HEK293T (cell line): ENCODE data around the gene POU3F1.

Experiments
- CTCF ChIA-PET: fragments of 350-600 bp; formaldehyde crosslinking; extraction: SDS; loops from one replicate; lab custom pipeline; 2021; ENCODE audit warnings: antibody characterized with exemption, inconsistent platforms; lab: Yijun Ruan, JAX
- POLR2A ChIA-PET: fragments of 350-600 bp; formaldehyde crosslinking; extraction: SDS; loops from one replicate; lab custom pipeline; 2020; ENCODE audit warnings: antibody characterized with exemption, inconsistent platforms; lab: Yijun Ruan, JAX
- DNase-seq: peaks from one replicate; pipeline ENCODE4 v3.0.0; 2012; ENCODE audit warnings: mixed read lengths; ENCODE audit errors: extremely low spot score
- ARNT ChIP-seq: fragments of 450-650 bp; IDR thresholded peaks from 2 replicates; pipeline ENCODE4 v1.6.1; 2017; ENCODE audit warnings: mild to moderate bottlenecking
- BHLHE40 ChIP-seq: fragments of 450-650 bp; IDR thresholded peaks from 2 replicates; pipeline ENCODE4 v1.6.1; 2016; ENCODE audit warnings: mild to moderate bottlenecking, moderate library complexity, borderline replicate concordance
- CTBP1 ChIP-seq: fragments of 450-650 bp; IDR thresholded peaks from 2 replicates; pipeline ENCODE4 v1.6.1; 2016; ENCODE audit warnings: borderline replicate concordance
- ELF4 ChIP-seq: fragments of 450-650 bp; IDR thresholded peaks from 2 replicates; pipeline ENCODE4 v1.6.1; 2017; ENCODE audit warnings: antibody characterized with exemption
- FOXA1 ChIP-seq: fragments of 450-650 bp; IDR thresholded peaks from 2 replicates; pipeline ENCODE4 v1.6.1; 2016; ENCODE audit warnings: mild to moderate bottlenecking
- FOXK2 ChIP-seq: fragments of 450-650 bp; IDR thresholded peaks from 2 replicates; pipeline ENCODE4 v1.6.1; 2016; ENCODE audit warnings: mild to moderate bottlenecking
- FOXM1 ChIP-seq: fragments of 450-650 bp; IDR thresholded peaks from 2 replicates; pipeline ENCODE4 v1.6.1; 2017; ENCODE audit warnings: mild to moderate bottlenecking, borderline replicate concordance
- HDGF ChIP-seq: fragments of 450-650 bp; IDR thresholded peaks from 2 replicates; pipeline ENCODE4 v1.6.1; 2017; ENCODE audit warnings: antibody characterized with exemption, borderline replicate concordance
- L3MBTL2 ChIP-seq: fragments of 450-650 bp; conservative IDR thresholded peaks from 2 replicates; pipeline ENCODE4 v1.6.1; 2016; ENCODE audit warnings: mild to moderate bottlenecking
- LEF1 ChIP-seq: fragments of 450-650 bp; IDR thresholded peaks from 2 replicates; pipeline ENCODE4 v1.6.1; 2017; ENCODE audit warnings: mild to moderate bottlenecking, borderline replicate concordance
- NFRKB ChIP-seq: fragments of 450-650 bp; IDR thresholded peaks from 2 replicates; pipeline ENCODE4 v1.6.1; 2016; ENCODE audit warnings: mild to moderate bottlenecking, moderate library complexity
- SP1 ChIP-seq: fragments of 450-650 bp; IDR thresholded peaks from 2 replicates; pipeline ENCODE4 v1.6.1; 2017
- SUZ12 ChIP-seq: fragments of 450-650 bp; IDR thresholded peaks from 2 replicates; pipeline ENCODE4 v1.6.1; 2016; ENCODE audit warnings: mild to moderate bottlenecking
- TARDBP ChIP-seq: fragments of 450-650 bp; IDR thresholded peaks from 2 replicates; pipeline ENCODE4 v1.6.1; 2016
- ZNF384 ChIP-seq: fragments of 450-650 bp; IDR thresholded peaks from 2 replicates; pipeline ENCODE4 v1.6.1; 2016
- TF ChIP-seq, protein P1 (sequence below): fragments of 450-650 bp; IDR thresholded peaks from 2 replicates; pipeline ENCODE4 v1.6.1; 2016

POU3F1 gene

GRCh38 chr1:38031513-38031866, 15.1 kb downstream of the POU3F1 start:
- TF ChIP-seq SUZ12 (no peak), ZNF384 (no peak), HDGF (no peak)
- ChIA-PET CTCF (no interaction called here), POLR2A (no interaction called here)
- DNase-seq = no peak

DNA sequence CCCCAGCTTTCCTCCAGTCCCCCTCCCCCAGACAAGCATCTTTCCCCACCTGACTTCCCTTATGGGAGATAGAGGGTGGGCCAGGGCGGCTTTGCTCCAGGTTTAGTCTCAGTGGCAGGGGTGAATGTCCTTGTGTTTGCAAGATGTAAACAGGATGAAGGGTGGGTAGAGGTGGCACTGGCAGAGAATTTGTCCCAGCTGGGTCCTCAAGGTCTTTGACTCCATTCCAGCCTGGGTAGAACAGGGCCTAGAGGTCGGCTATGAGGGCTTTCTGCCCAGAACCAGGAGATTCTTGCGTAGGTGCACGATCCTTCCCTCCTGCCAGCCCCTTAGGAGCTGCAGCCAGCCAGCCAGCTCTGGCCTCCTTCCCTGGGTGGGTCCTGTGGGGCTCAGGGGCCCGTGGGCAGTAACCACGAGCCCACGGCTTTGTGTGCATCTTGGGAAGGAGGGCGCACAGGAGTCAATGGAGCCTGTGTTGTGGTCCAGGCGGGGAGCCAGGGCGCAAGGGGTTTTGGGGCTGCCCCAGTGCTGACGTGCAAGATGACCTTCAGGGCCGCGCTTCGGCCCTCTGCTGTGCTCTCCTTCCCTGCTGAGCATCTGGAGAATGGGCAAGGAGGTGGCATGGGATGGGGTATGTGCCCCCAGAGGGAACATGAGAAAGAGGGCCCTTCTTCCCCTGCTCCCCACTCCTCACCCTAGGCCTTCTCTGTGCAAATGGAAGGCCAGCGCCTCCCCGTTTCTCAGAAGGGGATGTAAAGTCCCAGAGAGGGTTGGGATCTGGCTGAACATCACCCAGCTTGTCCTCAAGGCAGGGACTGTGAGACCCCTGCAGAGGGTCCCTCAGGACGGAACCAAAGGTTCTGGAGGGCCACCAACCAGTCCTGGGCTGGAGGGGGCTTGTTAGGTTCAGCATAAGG, 15.7 kb downstream of the POU3F1 start:
- CTCF ChIA-PET = interaction anchor here (0.7 to 1.2 kb wide), 2 partner anchors 12 to 41 kb away, joined by 6 read pairs; no protein-coding TSS in a partner anchor
- POLR2A ChIA-PET = interaction anchor here (1.9 kb wide), 1 partner anchor 16 kb away, joined by 7 read pairs; the partner anchor contains the start of gene POU3F1
- no peak for DNase-seq
- TF ChIP-seq L3MBTL2 = no peak
- no peak for TF ChIP-seq FOXK2
- no peak for TF ChIP-seq CTBP1
- TF ChIP-seq ARNT = no peak
- TF ChIP-seq ELF4 = no peak
- TF ChIP-seq SUZ12 = no peak
- TF ChIP-seq NFRKB = no peak

DNA sequence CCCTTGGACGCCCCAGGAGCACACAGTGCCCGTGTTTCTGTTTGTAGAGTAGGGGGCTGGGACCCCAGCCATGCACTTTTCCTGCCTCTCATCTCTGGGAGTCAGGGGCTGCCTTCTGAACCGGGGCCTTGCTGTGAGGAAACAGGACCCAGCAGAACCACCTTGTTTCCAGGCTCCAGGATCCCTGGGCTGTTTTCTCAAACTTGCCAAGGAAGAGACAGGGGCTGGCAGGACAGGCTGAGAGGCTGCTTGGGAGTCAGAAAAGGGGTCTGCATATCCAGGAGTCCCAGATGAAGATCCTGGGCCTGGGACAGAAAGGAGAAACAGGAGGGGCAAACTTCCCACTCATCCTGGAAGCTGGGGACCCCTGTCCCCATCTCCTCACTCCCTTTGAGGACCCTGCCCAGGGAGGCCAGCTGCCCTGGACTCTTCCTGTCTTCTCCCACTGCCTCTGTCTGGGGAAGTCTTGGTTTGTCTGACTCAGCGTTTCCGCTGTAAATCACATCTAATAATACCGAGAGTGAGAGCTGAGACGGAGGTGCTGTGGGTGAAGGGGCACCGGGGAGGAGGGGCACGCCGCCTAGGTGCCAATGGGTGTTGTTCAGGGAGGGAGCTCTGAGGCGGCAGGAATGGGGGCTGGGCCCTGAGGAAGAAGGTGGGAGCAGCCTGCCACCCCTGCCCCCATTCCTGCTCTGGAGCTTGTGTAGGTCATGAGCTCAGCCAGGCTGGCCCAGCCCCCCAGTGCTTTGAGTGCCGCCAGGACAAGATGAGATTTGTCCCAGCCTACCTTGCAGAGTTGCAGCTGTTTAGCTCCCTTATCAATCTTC, 16.7 kb downstream of the POU3F1 start:
- POLR2A ChIA-PET = interaction anchor here (1.3 to 1.9 kb wide), 2 partner anchors 17 to 222 kb away, joined by 3 to 7 read pairs; partner anchors contain the start of genes C1orf122, POU3F1 and YRDC
- TF ChIP-seq SP1 (no peak), CTBP1 (no peak), HDGF (no peak), ELF4 (no peak), ZNF384 (no peak), L3MBTL2 (no peak)
- no peak for DNase-seq
- CTCF ChIA-PET = interaction anchor here (0.5 to 1.2 kb wide), 5 partner anchors 8 to 1161 kb away, joined by 3 to 6 read pairs (median 6); no protein-coding TSS in a partner anchor

- DNase-seq = peak; percentile 58
- ChIA-PET POLR2A (interaction anchor here (1.3 to 1.9 kb wide), 2 partner anchors 18 to 221 kb away, joined by 3 to 7 read pairs; partner anchors contain the start of genes C1orf122, POU3F1 and YRDC), CTCF (interaction anchor here (0.5 to 1.3 kb wide), 6 partner anchors 8 to 1162 kb away, joined by 3 to 6 read pairs (median 3); no protein-coding TSS in a partner anchor)
- TF ChIP-seq FOXK2 (no peak), TARDBP (no peak), HDGF (no peak), NFRKB (no peak), ELF4 (no peak), FOXA1 (no peak), LEF1 (no peak), L3MBTL2 (no peak), ARNT (no peak), SUZ12 (no peak), CTBP1 (no peak), FOXM1 (no peak), BHLHE40 (no peak), ZNF384 (no peak), SP1 (no peak)
- TF ChIP-seq, protein P1, sequence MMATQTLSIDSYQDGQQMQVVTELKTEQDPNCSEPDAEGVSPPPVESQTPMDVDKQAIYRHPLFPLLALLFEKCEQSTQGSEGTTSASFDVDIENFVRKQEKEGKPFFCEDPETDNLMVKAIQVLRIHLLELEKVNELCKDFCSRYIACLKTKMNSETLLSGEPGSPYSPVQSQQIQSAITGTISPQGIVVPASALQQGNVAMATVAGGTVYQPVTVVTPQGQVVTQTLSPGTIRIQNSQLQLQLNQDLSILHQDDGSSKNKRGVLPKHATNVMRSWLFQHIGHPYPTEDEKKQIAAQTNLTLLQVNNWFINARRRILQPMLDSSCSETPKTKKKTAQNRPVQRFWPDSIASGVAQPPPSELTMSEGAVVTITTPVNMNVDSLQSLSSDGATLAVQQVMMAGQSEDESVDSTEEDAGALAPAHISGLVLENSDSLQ = no peak
Observed at GRCh38 chr1:38029081-38029681, 17.4 kb downstream of the POU3F1 start.

DNA sequence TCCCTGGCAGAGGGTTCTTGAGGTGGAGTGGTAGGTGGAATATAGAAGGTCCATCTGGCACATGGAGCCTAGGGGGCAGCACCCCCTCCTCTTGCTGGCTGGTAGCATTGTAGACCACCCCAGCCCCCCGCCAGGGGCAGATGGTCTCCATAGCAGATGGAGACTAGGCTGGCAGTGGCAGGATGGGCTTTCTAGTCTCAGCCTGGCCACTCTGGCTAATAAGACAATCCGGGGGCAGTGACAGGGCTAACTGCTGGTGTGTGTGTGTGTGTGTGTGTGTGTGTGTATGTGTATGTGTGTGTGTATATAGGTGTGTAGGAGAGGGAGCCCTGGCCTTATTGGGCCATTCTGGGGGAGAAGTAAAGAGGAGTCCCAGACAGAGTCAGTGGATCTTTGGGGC, 17.9 kb downstream of the POU3F1 start:
- DNase-seq = no peak
- POLR2A ChIA-PET = interaction anchor here (0.8 to 1.9 kb wide), 3 partner anchors 16 to 221 kb away, joined by 3 to 7 read pairs (median 3); partner anchors contain the start of genes C1orf122, POU3F1 and YRDC
- CTCF ChIA-PET = interaction anchor here (0.7 to 1.3 kb wide), 5 partner anchors 9 to 43 kb away, joined by 3 to 6 read pairs (median 3); no protein-coding TSS in a partner anchor
- TF ChIP-seq BHLHE40 (no peak), CTBP1 (no peak), ARNT (no peak), SP1 (no peak), SUZ12 (no peak), ZNF384 (no peak), FOXK2 (no peak), HDGF (no peak), NFRKB (no peak), LEF1 (no peak), FOXM1 (no peak), TARDBP (no peak), FOXA1 (no peak), L3MBTL2 (no peak), ELF4 (no peak)
- TF ChIP-seq, protein P1 = no peak
